ELR (cell line): ENCODE data around the gene IGF2BP2.
"Not testable (repeated sequence)": the region's sequence is repeated elsewhere in the genome, so short reads cannot be mapped to it uniquely, and the experiment has no call there.

Experiments used
- DNase-seq: peaks from one replicate; pipeline ENCODE4 v3.0.0-alpha.2; 2015; ENCODE audit warnings: low read depth

IGF2BP2 gene

GRCh38 chr3:185639632-185640206, 185.1 kb downstream of the IGF2BP2 start:
- DNase-seq, result no peak

GRCh38 chr3:185638651-185639050, 186.2 kb downstream of the IGF2BP2 start:
- DNase-seq, result not testable (repeated sequence)

DNA sequence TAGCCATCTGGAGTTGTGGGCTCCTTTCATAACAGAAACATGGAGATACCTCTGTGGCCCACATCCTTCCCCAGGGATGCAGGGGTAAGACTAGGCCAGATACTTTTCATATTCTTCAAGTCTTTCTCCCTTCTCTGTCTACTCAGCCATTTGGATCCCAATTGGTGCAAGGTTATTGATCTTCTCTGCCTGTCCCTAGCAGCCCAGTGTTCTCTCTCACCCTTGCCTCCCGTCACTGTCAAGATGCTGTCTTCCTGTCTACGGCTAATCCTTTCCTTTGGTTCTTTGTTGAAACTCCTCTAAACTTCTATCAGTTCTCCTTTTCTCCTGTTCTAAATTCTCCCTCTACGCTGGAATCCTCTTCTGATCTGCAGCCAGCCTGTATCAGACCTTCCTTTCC, 187.5 kb downstream of the IGF2BP2 start:
- DNase-seq, result no peak

GRCh38 chr3:185632996-185633395, 191.8 kb downstream of the IGF2BP2 start:
- no peak for DNase-seq

GRCh38 chr3:185631508-185632206, 193.2 kb downstream of the IGF2BP2 start:
- peak; percentile 20 for DNase-seq

DNA sequence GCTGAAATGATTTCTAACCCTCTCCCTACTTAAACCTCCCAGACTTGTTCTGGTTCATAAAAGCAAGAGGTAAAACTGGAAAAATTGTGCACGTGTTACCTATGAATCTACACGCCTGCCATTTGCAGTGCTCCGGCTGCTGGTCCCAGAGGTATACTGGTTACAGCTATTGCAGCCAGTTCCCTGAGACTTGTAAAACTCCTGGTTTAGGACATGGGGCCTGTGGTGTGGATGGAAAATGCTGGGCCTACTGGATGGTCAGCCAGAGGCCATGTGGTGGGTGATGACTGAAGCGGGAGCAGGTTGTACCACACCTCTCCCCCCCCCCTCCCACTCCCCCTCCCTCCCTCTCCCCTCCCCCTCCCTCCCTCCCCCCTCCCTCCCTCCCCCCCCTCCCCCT, 193.7 kb downstream of the IGF2BP2 start:
- DNase-seq, result peak; percentile 30

DNA sequence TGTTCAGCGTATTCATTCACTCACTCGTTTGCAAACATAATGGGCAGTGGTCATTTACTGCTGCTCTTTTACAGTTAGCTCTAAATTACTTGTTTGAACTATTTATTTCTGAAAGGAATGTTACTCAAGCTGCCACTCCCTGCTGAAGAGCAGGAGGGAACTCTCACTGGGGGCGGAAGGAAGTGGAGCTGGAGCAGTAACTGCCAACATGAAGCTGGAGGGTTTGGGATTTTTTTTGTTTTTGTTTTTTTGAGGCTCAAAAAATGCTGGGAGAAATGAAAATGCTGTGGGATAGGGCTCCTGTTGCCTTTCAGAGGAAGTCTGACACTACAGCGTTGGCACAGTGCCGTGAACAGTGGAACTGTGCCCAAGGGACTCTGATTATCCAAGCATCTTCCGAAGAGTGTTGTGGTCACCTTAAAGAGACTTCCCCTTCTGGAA, 194.6 kb downstream of the IGF2BP2 start:
- DNase-seq, result peak; percentile 29

GRCh38 chr3:185629554-185630181, 195.2 kb downstream of the IGF2BP2 start:
- DNase-seq, result no peak

DNA sequence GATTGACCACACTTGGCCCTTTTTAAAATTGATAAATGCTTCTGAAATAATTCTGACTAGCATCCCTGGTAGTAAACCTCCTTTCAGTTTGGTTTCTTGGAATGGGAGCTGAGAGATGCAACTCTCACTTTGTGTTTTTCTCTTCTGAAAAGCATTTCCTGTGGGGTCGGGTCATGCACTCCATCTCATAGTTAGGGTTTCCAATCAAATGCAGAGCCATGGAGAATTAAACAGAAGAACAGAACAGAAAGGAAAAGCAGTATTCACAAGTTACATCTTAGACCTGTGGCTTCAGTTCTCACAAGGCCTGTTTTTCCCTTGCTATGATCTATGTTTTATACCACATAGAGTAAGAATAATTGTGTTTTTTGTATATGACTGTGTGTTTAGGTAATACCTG, 199.1 kb downstream of the IGF2BP2 start:
- no peak for DNase-seq

DNA sequence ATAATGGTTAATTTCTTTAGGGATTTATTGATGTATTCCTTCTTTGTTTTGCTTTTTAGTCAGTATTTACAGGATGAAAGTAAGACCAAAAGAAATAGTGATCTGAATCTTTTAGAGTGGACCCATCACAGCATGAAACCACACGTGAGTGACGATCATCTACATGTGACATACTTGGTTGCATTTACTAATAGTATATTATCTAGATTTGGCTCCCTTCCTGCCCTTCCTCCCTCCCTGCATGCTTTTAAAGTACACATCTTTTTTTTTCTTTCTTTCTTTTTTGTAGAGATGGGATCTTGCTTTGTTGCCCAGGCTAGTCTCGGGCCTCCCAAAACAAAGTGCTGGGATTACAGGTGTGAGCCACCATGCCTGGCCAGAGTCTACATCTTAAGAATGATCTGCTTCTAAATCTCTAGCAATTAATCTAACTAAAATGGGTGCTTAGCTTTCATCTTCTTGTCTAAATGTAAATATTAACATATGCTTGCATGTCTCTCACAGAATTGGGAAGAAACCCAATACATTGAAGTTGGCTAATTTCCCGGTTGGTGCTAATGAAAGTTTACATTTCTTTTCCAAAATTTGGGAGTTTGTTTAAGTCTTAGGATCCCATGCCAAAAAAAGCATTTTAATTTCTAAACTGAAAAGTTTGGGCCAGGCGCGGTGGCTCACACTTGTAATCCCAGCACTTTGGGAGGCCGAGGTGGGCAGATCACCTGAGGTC, 200.7 kb downstream of the IGF2BP2 start:
- no peak for DNase-seq

GRCh38 chr3:185613016-185613415, 211.8 kb downstream of the IGF2BP2 start:
- no peak for DNase-seq

GRCh38 chr3:185606196-185606595, 218.6 kb downstream of the IGF2BP2 start:
- no peak for DNase-seq

DNA sequence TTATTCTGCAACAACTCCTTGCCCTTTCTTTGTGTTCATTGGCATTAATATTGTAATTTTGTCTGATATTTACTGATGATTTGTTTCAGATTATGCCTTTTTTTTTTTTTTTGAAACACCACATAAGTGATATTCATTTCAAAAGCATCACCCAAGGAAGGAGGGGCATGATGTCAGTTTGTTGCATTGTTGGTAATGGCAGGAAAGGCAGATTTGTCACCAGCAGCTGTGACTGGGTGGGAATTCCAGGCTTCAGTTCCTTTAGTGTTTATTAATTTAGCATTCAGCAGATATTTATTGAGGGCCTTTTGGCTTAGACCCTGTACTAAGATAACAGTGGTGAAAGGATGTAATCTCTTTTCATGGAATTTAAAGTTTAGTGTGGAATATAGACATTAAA, 219.3 kb downstream of the IGF2BP2 start:
- DNase-seq, result no peak

GRCh38 chr3:185595526-185595925, 229.3 kb downstream of the IGF2BP2 start:
- no peak for DNase-seq

DNA sequence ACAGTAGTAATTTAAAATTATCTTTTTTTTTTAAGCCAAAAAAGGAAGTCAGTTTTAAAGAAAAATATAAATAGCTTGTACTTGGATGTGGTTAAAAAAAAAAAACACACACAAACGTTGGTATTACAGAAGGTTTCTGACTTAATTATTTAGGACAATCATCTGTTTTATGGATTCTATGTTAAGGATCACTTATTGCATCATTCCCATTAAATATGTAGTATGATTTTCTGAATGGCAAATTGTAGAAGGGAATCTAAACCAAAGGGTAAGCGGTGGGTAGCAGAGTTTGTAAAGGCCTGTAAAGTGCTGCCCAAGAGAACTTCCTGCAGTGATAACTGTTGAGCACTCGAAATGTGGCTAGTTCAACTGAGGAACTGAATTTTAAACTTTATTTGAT, 230.8 kb downstream of the IGF2BP2 start:
- no peak for DNase-seq
